GM19328 (cell line): ENCODE data around the gene KLHL29.

ENCODE experiments used
- ATAC-seq: cut with Tn5 transposase; IDR thresholded peaks from one replicate; pipeline ENCODE4 v1.9.1; 2021; ENCODE audit warnings: mild to moderate bottlenecking, moderate library complexity; ENCODE audit not compliant: unreplicated experiment

The KLHL29 gene

GRCh38 chr2:23563673-23564614 lies 179.0 kb downstream of the KLHL29 start:
- ATAC-seq: no peak

GRCh38 chr2:23564615-23564960 lies 179.6 kb downstream of the KLHL29 start:
- no peak for ATAC-seq

- ATAC-seq: no peak
These were observed 180.4 kb downstream of the KLHL29 start for GRCh38 chr2:23565374-23565773.

- no peak for ATAC-seq
These were observed 180.8 kb downstream of the KLHL29 start for GRCh38 chr2:23565814-23566213.

- no peak for ATAC-seq
These were observed 181.5 kb downstream of the KLHL29 start for GRCh38 chr2:23566241-23567142.

- no peak for ATAC-seq
These were observed 182.3 kb downstream of the KLHL29 start for GRCh38 chr2:23567161-23567756.

GRCh38 chr2:23568211-23568610 lies 183.2 kb downstream of the KLHL29 start:
- ATAC-seq: no peak

- no peak for ATAC-seq
These were observed 183.7 kb downstream of the KLHL29 start for GRCh38 chr2:23568626-23569190.

GRCh38 chr2:23569761-23570365 lies 184.9 kb downstream of the KLHL29 start:
- no peak for ATAC-seq

GRCh38 chr2:23571085-23571484 lies 186.1 kb downstream of the KLHL29 start:
- no peak for ATAC-seq

- ATAC-seq: no peak
These were observed 186.7 kb downstream of the KLHL29 start for GRCh38 chr2:23571527-23572282.

GRCh38 chr2:23574919-23575654 lies 190.1 kb downstream of the KLHL29 start:
- no peak for ATAC-seq

GRCh38 chr2:23578964-23579671 lies 194.1 kb downstream of the KLHL29 start:
- ATAC-seq: no peak

GRCh38 chr2:23579674-23580073 lies 194.7 kb downstream of the KLHL29 start:
- ATAC-seq: no peak

- no peak for ATAC-seq
These were observed 198.5 kb downstream of the KLHL29 start for GRCh38 chr2:23583467-23583866.

GRCh38 chr2:23584054-23584745 lies 199.2 kb downstream of the KLHL29 start:
- no peak for ATAC-seq

- no peak for ATAC-seq
These were observed 200.5 kb downstream of the KLHL29 start for GRCh38 chr2:23585273-23586170.
